Measurements from ENCODE around the gene SULT1A1.

- no peak for TF ChIP-seq POLR2A (IDR thresholded peaks at IDR 0.05; ENCODE audit: low read length)
- no peak for TF ChIP-seq GATA1 (IDR thresholded peaks at IDR 0.05; ENCODE audit: low read depth, low read length)
Measured at GRCh38 chr16:28602529-28602928, 7.3 kb downstream of the SULT1A1 start.

All from erythroblast (primary cell).